OCI-LY3 (cell line): ENCODE measurements around the gene TNK2.

Source experiments
- H2AFZ ChIP-seq: fragments of 200-600, 300-600 bp; shearing (Covaris generic); 2 replicates; pipeline ENCODE4 v1.6.0; 2014; ENCODE audit warnings: antibody characterized with exemption, low read depth, low read length
- H3K27ac ChIP-seq: fragments of 200-600, 300-600 bp; sonication (generic); 2 replicates; pipeline ENCODE4 v1.5.1; 2014; ENCODE audit warnings: mild to moderate bottlenecking, low read length, moderate library complexity, mixed read lengths
- H3K27me3 ChIP-seq: fragments of 200-600, 300-600 bp; sonication (generic); 2 replicates; pipeline ENCODE4 v1.6.1; 2014; ENCODE audit warnings: low read depth, low read length, mixed read lengths
- H3K36me3 ChIP-seq: fragments of 200-600, 300-600 bp; sonication (generic); replicated peaks from 2 replicates; pipeline ENCODE3; 2014; ENCODE audit warnings: low read depth, low read length, mixed read lengths
- H3K4me1 ChIP-seq: fragments of 300-600, 200-600 bp; sonication (generic); 2 replicates; pipeline ENCODE4 v1.6.1; 2014; ENCODE audit warnings: low read length, mixed read lengths
- H3K4me2 ChIP-seq: fragments of 200-600, 300-600 bp; sonication (generic); 2 replicates; pipeline ENCODE4 v1.6.1; 2014; ENCODE audit warnings: low read length, mixed read lengths
- H3K4me3 ChIP-seq: fragments of 300-600, 200-600 bp; sonication (generic); 2 replicates; pipeline ENCODE4 v1.5.1; 2014; ENCODE audit warnings: antibody characterized with exemption, mild to moderate bottlenecking, low read length, moderate library complexity
- H3K79me2 ChIP-seq: fragments of 300-600, 200-600 bp; shearing (Covaris generic); 2 replicates; pipeline ENCODE4 v1.6.1; 2014; ENCODE audit warnings: mild to moderate bottlenecking, low read length, mixed read lengths
- H3K9ac ChIP-seq: fragments of 300-600, 200-600 bp; shearing (Covaris generic); 2 replicates; pipeline ENCODE4 v1.6.0; 2014; ENCODE audit warnings: mild to moderate bottlenecking, low read length, moderate library complexity
- H3K9me3 ChIP-seq: fragments of 200-600, 300-600 bp; shearing (Covaris generic); 2 replicates; pipeline ENCODE4 v1.6.1; 2014; ENCODE audit warnings: low read length, mixed read lengths; ENCODE audit not compliant: insufficient read depth
- H4K20me1 ChIP-seq: fragments of 200-600, 300-600 bp; sonication (generic); 2 replicates; pipeline ENCODE4 v1.6.1; 2016; ENCODE audit warnings: low read length, mixed read lengths; ENCODE audit not compliant: insufficient read depth
- EZH2phosphoT487 ChIP-seq: fragments of 200-600 bp; shearing (Covaris generic); IDR thresholded peaks from 2 replicates; pipeline ENCODE4 v1.6.1; 2018; ENCODE audit warnings: antibody characterized with exemption, mixed run types, low read depth
- TF ChIP-seq, protein P1 (sequence below): fragments of 200-600, 300-600 bp; sonication (generic); IDR thresholded peaks from 2 replicates; pipeline ENCODE4 v1.5.1; 2014; ENCODE audit warnings: antibody characterized with exemption, low read length, low read depth

Gene TNK2

DNA sequence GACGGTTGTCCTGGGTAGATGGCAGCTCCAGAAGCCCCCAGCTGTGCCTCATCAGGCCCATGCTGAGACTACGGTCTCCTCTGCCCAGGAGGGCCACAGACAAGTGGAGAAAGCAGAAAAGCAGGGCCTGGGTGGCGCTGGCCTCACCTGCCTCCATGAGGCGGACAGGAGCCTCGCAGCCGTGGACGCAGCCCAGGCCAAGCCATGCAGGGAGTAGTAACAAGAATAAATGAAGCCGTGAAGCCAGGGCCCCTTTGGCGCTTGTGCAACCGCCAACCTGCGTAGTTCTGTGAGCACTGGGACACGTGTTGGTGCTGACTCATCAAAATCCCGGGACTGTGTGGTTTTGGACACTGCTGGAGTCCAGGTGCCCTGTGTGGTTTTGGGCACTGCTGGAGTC, 84.4 kb downstream of the TNK2 start:
- no peak overlapping the region for H3K4me2 ChIP-seq
- H3K36me3 ChIP-seq: no peaks in the 10 kb centered on the region
- H3K4me3 ChIP-seq: no peak overlapping the region
- H2AFZ ChIP-seq: no peak overlapping the region
- no peak overlapping the region for H3K9ac ChIP-seq
- H3K9me3 ChIP-seq: no peaks in the 10 kb centered on the region
- H3K4me1 ChIP-seq: no peaks in the 10 kb centered on the region
- no peak overlapping the region for H3K27ac ChIP-seq
- H4K20me1 ChIP-seq: no peaks in the 10 kb centered on the region
- no peaks in the 10 kb centered on the region for H3K27me3 ChIP-seq
- H3K79me2 ChIP-seq: no peaks in the 10 kb centered on the region
- no peak for TF ChIP-seq EZH2phosphoT487
- TF ChIP-seq, protein P1, sequence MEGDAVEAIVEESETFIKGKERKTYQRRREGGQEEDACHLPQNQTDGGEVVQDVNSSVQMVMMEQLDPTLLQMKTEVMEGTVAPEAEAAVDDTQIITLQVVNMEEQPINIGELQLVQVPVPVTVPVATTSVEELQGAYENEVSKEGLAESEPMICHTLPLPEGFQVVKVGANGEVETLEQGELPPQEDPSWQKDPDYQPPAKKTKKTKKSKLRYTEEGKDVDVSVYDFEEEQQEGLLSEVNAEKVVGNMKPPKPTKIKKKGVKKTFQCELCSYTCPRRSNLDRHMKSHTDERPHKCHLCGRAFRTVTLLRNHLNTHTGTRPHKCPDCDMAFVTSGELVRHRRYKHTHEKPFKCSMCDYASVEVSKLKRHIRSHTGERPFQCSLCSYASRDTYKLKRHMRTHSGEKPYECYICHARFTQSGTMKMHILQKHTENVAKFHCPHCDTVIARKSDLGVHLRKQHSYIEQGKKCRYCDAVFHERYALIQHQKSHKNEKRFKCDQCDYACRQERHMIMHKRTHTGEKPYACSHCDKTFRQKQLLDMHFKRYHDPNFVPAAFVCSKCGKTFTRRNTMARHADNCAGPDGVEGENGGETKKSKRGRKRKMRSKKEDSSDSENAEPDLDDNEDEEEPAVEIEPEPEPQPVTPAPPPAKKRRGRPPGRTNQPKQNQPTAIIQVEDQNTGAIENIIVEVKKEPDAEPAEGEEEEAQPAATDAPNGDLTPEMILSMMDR: no peak

- H3K4me2 ChIP-seq: no peak overlapping the region
- no peak for TF ChIP-seq EZH2phosphoT487
- TF ChIP-seq, protein P1: no peak
- no peaks in the 10 kb centered on the region for H3K9me3 ChIP-seq
- no peaks in the 10 kb centered on the region for H3K36me3 ChIP-seq
- H3K27me3 ChIP-seq: no peaks in the 10 kb centered on the region
- H3K4me3 ChIP-seq: no peak overlapping the region
- no peaks in the 10 kb centered on the region for H3K4me1 ChIP-seq
- no peaks in the 10 kb centered on the region for H4K20me1 ChIP-seq
- no peak overlapping the region for H3K9ac ChIP-seq
- H3K79me2 ChIP-seq: no peaks in the 10 kb centered on the region
- no peak overlapping the region for H3K27ac ChIP-seq
- no peak overlapping the region for H2AFZ ChIP-seq
Measured at GRCh38 chr3:195823280-195823679, 85.1 kb downstream of the TNK2 start.

DNA sequence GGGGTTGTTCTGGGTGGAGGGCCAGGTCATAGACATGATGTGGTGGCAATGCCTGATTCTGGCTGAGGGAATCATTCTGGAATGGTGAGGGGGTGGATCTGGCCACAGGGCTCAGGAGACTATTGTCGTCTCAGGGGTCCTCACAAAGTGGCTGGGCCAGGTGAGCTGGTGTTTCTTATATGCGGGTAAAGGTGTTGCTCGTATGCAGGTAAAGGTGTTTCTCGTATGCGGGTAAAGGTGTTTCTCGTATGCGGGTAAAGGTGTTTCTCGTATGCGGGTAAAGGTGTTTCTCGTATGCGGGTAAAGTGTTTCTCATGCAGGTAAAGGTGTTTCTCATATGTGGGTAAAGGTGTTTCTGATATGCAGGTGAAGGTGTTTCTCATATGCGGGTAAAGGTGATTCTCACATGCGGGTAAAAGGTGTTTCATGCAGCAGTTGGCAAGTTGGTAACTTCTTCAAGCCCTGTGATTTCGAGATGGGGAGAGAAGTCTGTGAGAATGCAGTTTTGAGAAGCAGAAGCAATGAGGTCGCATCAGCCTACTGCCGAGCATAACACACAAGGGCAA, 86.1 kb downstream of the TNK2 start:
- Histone ChIP-seq H3K9ac (no peak overlapping the region), H3K4me2 (no peak overlapping the region), H3K79me2 (no peaks in the 10 kb centered on the region), H4K20me1 (no peaks in the 10 kb centered on the region), H2AFZ (no peak overlapping the region), H3K9me3 (no peaks in the 10 kb centered on the region), H3K27me3 (no peaks in the 10 kb centered on the region), H3K4me1 (no peaks in the 10 kb centered on the region), H3K36me3 (no peaks in the 10 kb centered on the region), H3K27ac (no peak overlapping the region), H3K4me3 (no peak overlapping the region)
- no peak for TF ChIP-seq EZH2phosphoT487
- TF ChIP-seq, protein P1: no peak

DNA sequence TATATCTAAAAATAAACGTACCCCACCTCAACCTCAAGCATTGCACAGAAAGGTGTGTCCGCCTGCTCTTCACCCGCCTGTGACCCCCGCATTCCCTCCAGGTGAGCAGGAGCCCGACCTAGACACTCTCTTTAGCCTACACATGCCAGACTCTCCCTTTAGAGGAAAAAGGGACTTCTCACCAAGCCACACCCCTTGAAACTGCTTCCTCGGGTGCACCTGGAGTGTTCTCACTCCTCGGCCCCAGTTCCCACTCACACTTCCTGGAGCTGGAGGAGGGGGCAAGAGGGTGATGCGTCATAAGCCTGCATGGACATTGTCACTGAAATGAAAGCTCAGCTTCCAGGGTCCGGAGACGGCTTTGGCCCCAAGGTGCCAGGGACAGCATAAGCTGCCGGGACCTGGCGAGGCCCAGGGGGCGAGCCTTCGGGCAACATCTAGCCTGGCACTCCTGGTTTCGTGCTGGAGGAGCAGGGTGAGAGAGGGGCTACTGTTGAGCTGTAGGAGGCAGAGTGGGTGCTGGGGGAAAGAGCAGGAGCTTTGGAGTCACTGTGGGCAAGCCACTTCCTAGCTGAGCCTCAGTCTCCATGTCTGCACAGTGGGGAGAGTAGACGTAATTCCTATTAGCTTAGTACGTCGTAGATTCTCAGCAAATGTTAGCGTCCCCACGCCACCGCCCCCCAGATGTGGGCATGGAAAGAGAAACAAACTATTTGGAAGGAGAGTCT, 86.8 kb downstream of the TNK2 start:
- H3K4me2 ChIP-seq: no peak overlapping the region
- no peak overlapping the region for H2AFZ ChIP-seq
- no peak for TF ChIP-seq EZH2phosphoT487
- TF ChIP-seq, protein P1: no peak

More for the DNA sequence above, 86.8 kb downstream of the TNK2 start:
- Histone ChIP-seq H4K20me1 (no peaks in the 10 kb centered on the region), H3K36me3 (no peaks in the 10 kb centered on the region), H3K27me3 (no peaks in the 10 kb centered on the region), H3K9ac (no peak overlapping the region), H3K9me3 (no peaks in the 10 kb centered on the region), H3K4me3 (no peak overlapping the region), H3K27ac (no peak overlapping the region), H3K79me2 (no peaks in the 10 kb centered on the region), H3K4me1 (no peaks in the 10 kb centered on the region)
